HEK293 (cell line): ENCODE data around the gene SLC2A4.

Source experiments
- CTCF ChIA-PET: fragments of 350-600 bp; formaldehyde crosslinking; extraction: SDS; loops from one replicate; lab custom pipeline; 2021; ENCODE audit warnings: antibody characterized with exemption; lab: Yijun Ruan, JAX
- POLR2A ChIA-PET: fragments of 300-600 bp; formaldehyde crosslinking; extraction: SDS; loops from one replicate; lab custom pipeline; 2020; ENCODE audit warnings: antibody characterized with exemption, inconsistent platforms; lab: Yijun Ruan, JAX
- H3K27ac ChIP-seq: fragments of 200-500 bp; sonication (Bioruptor generic); 2 replicates; pipeline ENCODE4 v1.5.1; 2014; ENCODE audit warnings: low read depth, low read length, control low read depth, inconsistent platforms; ENCODE audit errors: extremely low read depth
- H3K36me3 ChIP-seq, 2 experiments: fragments of 200-500 bp in 1 of 2; sonication (Bioruptor generic) in 1 of 2; 1 replicate in 1 of 2; 2 replicates in 1 of 2; pipeline ENCODE4 v1.5.1; 2014 to 2017; ENCODE audit warnings: inconsistent platforms in 2 of 2, low read length in 2 of 2; ENCODE audit not compliant: control insufficient read depth in 2 of 2, insufficient read depth in 1 of 2
- H3K4me1 ChIP-seq: fragments of 200-500 bp; sonication (Bioruptor generic); 2 replicates; pipeline ENCODE4 v1.5.1; 2014; ENCODE audit warnings: mild to moderate bottlenecking, low read length, inconsistent platforms; ENCODE audit not compliant: control insufficient read depth, insufficient read depth
- H3K4me3 ChIP-seq: 2 replicates; pipeline ENCODE4 v1.5.1; 2011; ENCODE audit warnings: low read depth, mild to moderate bottlenecking, control low read depth, low read length, moderate library complexity
- H3K9me3 ChIP-seq: fragments of 200-500 bp; sonication (Bioruptor generic); 2 replicates; pipeline ENCODE4 v1.5.1; 2014; ENCODE audit warnings: low read depth, low read length, inconsistent platforms; ENCODE audit not compliant: control insufficient read depth, insufficient read depth
- BCL6B ChIP-seq: fragments of 450-650 bp; formaldehyde crosslinking; IDR thresholded peaks from 2 replicates; pipeline ENCODE4 v1.5.1; 2017; ENCODE audit warnings: missing biosample characterization, missing genetic modification characterization
- PRDM4 ChIP-seq: fragments of 450-650 bp; formaldehyde crosslinking; IDR thresholded peaks from 2 replicates; pipeline ENCODE4 v1.5.1; 2017; ENCODE audit warnings: missing biosample characterization, missing genetic modification characterization
- SP7 ChIP-seq: fragments of 450-650 bp; formaldehyde crosslinking; IDR thresholded peaks from 2 replicates; pipeline ENCODE4 v1.5.1; 2016; ENCODE audit warnings: missing biosample characterization, missing genetic modification characterization
- ZBTB11 ChIP-seq: fragments of 450-650 bp; formaldehyde crosslinking; conservative IDR thresholded peaks from 2 replicates; pipeline ENCODE4 v1.5.1; 2016; ENCODE audit warnings: low read depth, missing biosample characterization, missing genetic modification characterization
- ZBTB17 ChIP-seq: fragments of 450-650 bp; formaldehyde crosslinking; IDR thresholded peaks from 2 replicates; pipeline ENCODE4 v1.5.1; 2016; ENCODE audit warnings: missing biosample characterization, missing genetic modification characterization
- ZEB2 ChIP-seq: fragments of 450-650 bp; formaldehyde crosslinking; IDR thresholded peaks from 2 replicates; pipeline ENCODE4 v1.5.1; 2016; ENCODE audit warnings: missing biosample characterization, missing genetic modification characterization
- ZFP37 ChIP-seq: fragments of 450-650 bp; formaldehyde crosslinking; IDR thresholded peaks from 2 replicates; pipeline ENCODE4 v1.5.1; 2016; ENCODE audit warnings: missing biosample characterization, missing genetic modification characterization
- ZFP69B ChIP-seq: fragments of 450-650 bp; formaldehyde crosslinking; IDR thresholded peaks from 2 replicates; pipeline ENCODE4 v1.5.1; 2016; ENCODE audit warnings: missing biosample characterization, missing genetic modification characterization
- ZNF184 ChIP-seq: fragments of 450-650 bp; IDR thresholded peaks from 2 replicates; pipeline ENCODE4 v1.5.1; 2018; ENCODE audit warnings: missing biosample characterization, mild to moderate bottlenecking, missing genetic modification characterization
- ZNF26 ChIP-seq: fragments of 450-650 bp; formaldehyde crosslinking; IDR thresholded peaks from 2 replicates; pipeline ENCODE4 v1.5.1; 2016; ENCODE audit warnings: missing biosample characterization, missing genetic modification characterization
- ZNF274 ChIP-seq, 2 experiments: fragments of 200-500 bp in 1 of 2; fragments of 450-650 bp in 1 of 2; sonication (Bioruptor generic) in 1 of 2; formaldehyde crosslinking in 1 of 2; IDR thresholded peaks; 2 replicates each; pipeline versions ENCODE4 v1.5.1 to v1.6.1; 2014 to 2016; ENCODE audit warnings: borderline replicate concordance in 1 of 2, inconsistent platforms in 1 of 2, low read length in 1 of 2, missing biosample characterization in 1 of 2, missing genetic modification characterization in 1 of 2
- ZNF37A ChIP-seq: fragments of 450-650 bp; IDR thresholded peaks from 2 replicates; pipeline ENCODE4 v1.5.1; 2018; ENCODE audit warnings: missing biosample characterization, missing genetic modification characterization
- ZNF433 ChIP-seq: fragments of 450-650 bp; formaldehyde crosslinking; IDR thresholded peaks from 2 replicates; pipeline ENCODE4 v1.5.1; 2016; ENCODE audit warnings: missing biosample characterization, missing genetic modification characterization, low read depth
- ZNF549 ChIP-seq: fragments of 450-650 bp; IDR thresholded peaks from 2 replicates; pipeline ENCODE4 v1.5.1; 2018; ENCODE audit warnings: missing biosample characterization, missing genetic modification characterization, mild to moderate bottlenecking, inconsistent platforms, moderate library complexity

SLC2A4 gene

GRCh38 chr17:7232114-7232513, 49.4 kb upstream of the SLC2A4 start:
- TF ChIP-seq ZNF184 (tag by site-specific recombination) (no peak), PRDM4 (tag by site-specific recombination) (no peak), ZBTB11 (tag by site-specific recombination) (no peak), SP7 (tag by site-specific recombination) (no peak), ZNF274 (IDR thresholded peaks at IDR 0.05; ENCODE audit: low read length) (no peak), ZNF274 (tag by site-specific recombination; IDR thresholded peaks at IDR 0.05; ENCODE audit: borderline replicate concordance) (no peak), BCL6B (tag by site-specific recombination) (no peak), ZNF37A (no peak), ZNF26 (tag by site-specific recombination) (no peak), ZEB2 (tag by site-specific recombination) (no peak), ZNF433 (tag by site-specific recombination) (no peak), ZNF549 (tag by site-specific recombination) (no peak), ZFP69B (no peak)
- H3K9me3 ChIP-seq: no peaks in the 10 kb centered on the region
- H3K4me1 ChIP-seq: peaks cover 3% of the 10 kb centered on the region; the same call in 1 of the 2 replicates
- POLR2A ChIA-PET: interaction anchor here (14.2 kb wide), 1 partner anchor 10 kb away, joined by 284 read pairs; the partner anchor contains the start of genes ACADVL and DLG4
- H3K4me3 ChIP-seq: 0 out of 2 replicates have a peak overlapping the region, but pooled peaks have one; percentile 2
- CTCF ChIA-PET: interaction anchor here (1.1 to 1.3 kb wide), 2 partner anchors 11 kb away, joined by 3 read pairs; partner anchors contain the start of gene GABARAP
- peaks cover 22 to 70% of the 10 kb centered on the region in 2 experiments for H3K36me3 ChIP-seq
- no peak overlapping the region for H3K27ac ChIP-seq

- Histone ChIP-seq H3K27ac (peak overlapping the region; percentile 82), H3K36me3 (peaks cover 20 to 58% of the 10 kb centered on the region in 2 experiments), H3K4me3 (peak overlapping the region; percentile 87), H3K4me1 (peaks cover 7% of the 10 kb centered on the region; the same call in 1 of the 2 replicates), H3K9me3 (no peaks in the 10 kb centered on the region)
- CTCF ChIA-PET: interaction anchor here (0.5 to 1.6 kb wide), 3 partner anchors 13 to 124 kb away, joined by 4 to 6 read pairs (median 4); partner anchors contain the start of genes ACADVL and DLG4
- no peak for TF ChIP-seq ZFP37
- 0 out of 2 replicates have a peak, but pooled peaks have one; percentile 37 for TF ChIP-seq ZBTB17 (tag by site-specific recombination)
- TF ChIP-seq ZBTB11 (tag by site-specific recombination): peak; percentile 1; the same call in 1 of the 2 replicates
- POLR2A ChIA-PET: interaction anchor here (0.6 to 14.2 kb wide), 13 partner anchors 9 to 472 kb away, joined by 3 to 284 read pairs (median 4); partner anchors contain the start of genes ACADVL, CTDNEP1, DLG4 and GABARAP
Observed at GRCh38 chr17:7233701-7234082, 47.8 kb upstream of the SLC2A4 start.
